Peyer's patch (tissue), 4 donors: Measurements from ENCODE around the gene COMMD1.

Experiments used
- CTCF ChIP-seq, 6 experiments: fragments of 450-650 bp in 4 of 6; fragments of 200-600 bp in 2 of 6; sonication (generic) in 1 of 6; IDR thresholded peaks; one replicate each; pipeline ENCODE4 v1.5.1; 2017 to 2019; ENCODE audit warnings: antibody characterized with exemption in 6 of 6, mild to moderate bottlenecking in 3 of 6, moderate library complexity in 1 of 6
- POLR2A ChIP-seq, 2 donors: fragments of 450-650 bp; IDR thresholded peaks; one replicate each; pipeline ENCODE4 v1.5.1; 2017; ENCODE audit warnings: antibody characterized with exemption in 2 of 2, mild to moderate bottlenecking in 2 of 2, moderate library complexity in 2 of 2

- no peak for TF ChIP-seq CTCF (IDR thresholded peaks at IDR 0.05)
- TF ChIP-seq POLR2A (IDR thresholded peaks at IDR 0.05), result no peak
Measured at GRCh38 chr2:62054029-62054791, 148.7 kb downstream of the COMMD1 start.
